BJ (cell line): ENCODE measurements around the gene EHD1. TPM values are rescaled to one million over a fixed set of nuclear protein-coding genes. Genes with fewer than 3 reads are reported as not detected.

Experiments
- CTCF ChIA-PET: fragments of 350-600 bp; formaldehyde crosslinking; extraction: SDS; loops from one replicate; lab custom pipeline; 2021; ENCODE audit warnings: antibody characterized with exemption, inconsistent platforms; lab: Yijun Ruan, JAX
- POLR2A ChIA-PET: fragments of 300-600 bp; sonication (Branson Sonifier 250); formaldehyde crosslinking; extraction: SDS; loops from one replicate; lab custom pipeline; 2021; ENCODE audit warnings: antibody characterized with exemption; lab: Charles Lee
- DNase-seq: peaks from one replicate; pipeline ENCODE4 v3.0.0-alpha.2; 2011; ENCODE audit warnings: low read depth
- H3K27me3 ChIP-seq: 2 replicates; pipeline ENCODE4 v1.6.0; 2011; ENCODE audit warnings: low read length; ENCODE audit not compliant: control insufficient read depth, insufficient read depth
- H3K36me3 ChIP-seq: 2 replicates; pipeline ENCODE4 v1.5.1; 2011; ENCODE audit warnings: low read length; ENCODE audit not compliant: control insufficient read depth, insufficient read depth
- H3K4me3 ChIP-seq: 2 replicates; pipeline ENCODE4 v1.5.1; 2011; ENCODE audit warnings: low read depth, mild to moderate bottlenecking, control low read depth, low read length
- polyA minus RNA-seq: library from RNA; depleted of rRNA, polyadenylated mRNA; stranded (reverse); fragments of >200 nt; gene quantifications from 2 replicates; pipeline ENCODE4 v1.2.3, GENCODE V29; 2011; rRNA and poly(A)+ RNA removed
- polyA plus RNA-seq: library from polyadenylated mRNA; depleted of rRNA; stranded (reverse); fragments of >200 nt; gene quantifications from 2 replicates; pipeline ENCODE4 v1.2.3, GENCODE V29; 2011; rRNA removed
- TF ChIP-seq, protein P1 (sequence below): IDR thresholded peaks from 2 replicates; pipeline ENCODE4 v1.5.1; 2011; ENCODE audit warnings: low read depth, mild to moderate bottlenecking, control low read depth, inconsistent platforms, low read length, moderate library complexity; ENCODE audit not compliant: insufficient read depth

Gene EHD1
- 95.3 and 191 TPM in 2 replicates for polyA plus RNA-seq
- 145 and 165 TPM in 2 replicates for polyA minus RNA-seq

DNA sequence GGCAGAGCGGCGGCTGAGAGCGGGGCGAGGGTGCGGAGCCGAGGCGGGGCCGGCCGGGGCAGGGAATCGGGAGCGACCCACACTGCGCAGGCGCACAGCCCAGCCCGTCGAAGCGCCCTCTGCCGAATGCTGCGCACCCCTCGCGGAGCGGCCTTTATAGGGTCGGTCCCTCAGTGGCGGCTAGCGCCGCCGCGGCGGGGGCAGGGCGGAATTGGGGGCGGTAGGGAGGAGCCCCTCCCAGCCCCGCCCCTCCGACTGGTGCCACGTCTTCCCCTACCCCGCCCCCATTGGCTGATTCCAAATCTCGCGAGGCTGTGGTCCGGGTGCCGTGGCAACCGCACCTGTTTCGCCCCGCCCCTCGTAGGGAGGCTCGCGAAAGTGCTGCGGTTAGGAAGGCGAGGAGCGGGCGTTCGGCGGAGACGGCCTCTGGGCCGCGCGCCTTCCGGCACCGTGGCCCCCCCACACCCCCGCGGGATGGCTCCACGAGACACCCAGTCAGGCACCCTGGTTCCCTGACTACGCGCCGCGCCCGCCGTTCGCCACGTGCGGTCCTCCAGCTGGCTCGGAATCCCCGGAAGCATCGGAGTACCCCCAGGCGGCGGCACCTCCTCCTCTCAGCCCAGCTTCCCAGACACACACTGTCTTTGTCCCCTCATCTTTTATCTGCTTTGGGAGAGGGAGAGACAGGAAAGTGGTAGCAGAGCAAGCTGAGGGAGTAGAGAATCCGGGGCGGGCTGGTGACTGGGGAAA is at the start of gene EHD1:
EHD1 (minus strand) TSS at position 128 of the 750 bp plus-strand sequence. CDS start 157 bp downstream, outside the sequence.
- H3K27me3 ChIP-seq: no peaks in the 10 kb centered on the region
- POLR2A ChIA-PET: interaction anchor here (0.6 kb wide), 3 partner anchors 15 to 41 kb away, joined by 3 to 5 read pairs (median 3); no protein-coding TSS in a partner anchor
- TF ChIP-seq, protein P1, sequence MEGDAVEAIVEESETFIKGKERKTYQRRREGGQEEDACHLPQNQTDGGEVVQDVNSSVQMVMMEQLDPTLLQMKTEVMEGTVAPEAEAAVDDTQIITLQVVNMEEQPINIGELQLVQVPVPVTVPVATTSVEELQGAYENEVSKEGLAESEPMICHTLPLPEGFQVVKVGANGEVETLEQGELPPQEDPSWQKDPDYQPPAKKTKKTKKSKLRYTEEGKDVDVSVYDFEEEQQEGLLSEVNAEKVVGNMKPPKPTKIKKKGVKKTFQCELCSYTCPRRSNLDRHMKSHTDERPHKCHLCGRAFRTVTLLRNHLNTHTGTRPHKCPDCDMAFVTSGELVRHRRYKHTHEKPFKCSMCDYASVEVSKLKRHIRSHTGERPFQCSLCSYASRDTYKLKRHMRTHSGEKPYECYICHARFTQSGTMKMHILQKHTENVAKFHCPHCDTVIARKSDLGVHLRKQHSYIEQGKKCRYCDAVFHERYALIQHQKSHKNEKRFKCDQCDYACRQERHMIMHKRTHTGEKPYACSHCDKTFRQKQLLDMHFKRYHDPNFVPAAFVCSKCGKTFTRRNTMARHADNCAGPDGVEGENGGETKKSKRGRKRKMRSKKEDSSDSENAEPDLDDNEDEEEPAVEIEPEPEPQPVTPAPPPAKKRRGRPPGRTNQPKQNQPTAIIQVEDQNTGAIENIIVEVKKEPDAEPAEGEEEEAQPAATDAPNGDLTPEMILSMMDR: peak; percentile 71
- peaks cover 9% of the 10 kb centered on the region for H3K36me3 ChIP-seq
- H3K4me3 ChIP-seq: peak within 1 kb of the TSS; percentile 77
- peak; percentile 77 for DNase-seq
- CTCF ChIA-PET: interaction anchor here (0.9 to 29.7 kb wide), 7 partner anchors 10 to 232 kb away, joined by 3 to 797 read pairs (median 4); partner anchors contain the start of genes ARL2 and CDC42BPG

DNA sequence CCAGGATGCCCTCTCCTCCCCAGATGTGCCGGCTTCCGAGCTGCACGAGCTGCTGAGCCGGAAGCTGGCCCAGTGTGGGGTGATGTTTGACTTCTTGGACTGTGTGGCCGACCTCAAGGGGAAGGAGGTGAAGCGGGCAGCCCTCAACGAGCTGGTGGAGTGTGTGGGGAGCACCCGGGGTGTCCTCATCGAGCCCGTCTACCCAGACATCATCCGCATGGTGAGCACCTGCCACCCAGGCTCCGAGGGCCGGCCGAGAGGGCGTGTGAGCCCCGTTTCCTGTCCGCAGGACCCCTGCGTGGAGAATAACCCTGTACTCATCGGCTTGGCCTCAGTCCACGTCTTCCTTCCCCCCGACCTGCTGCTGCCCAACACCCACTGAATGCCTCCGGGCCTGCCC is 48.3 kb upstream of the EHD1 start:
- Histone ChIP-seq H3K27me3 (no peaks in the 10 kb centered on the region), H3K4me3 (no peak overlapping the region), H3K36me3 (peaks cover 18% of the 10 kb centered on the region)
- ChIA-PET CTCF (no interaction called here), POLR2A (no interaction called here)
- no peak for DNase-seq
- TF ChIP-seq, protein P1: no peak

DNA sequence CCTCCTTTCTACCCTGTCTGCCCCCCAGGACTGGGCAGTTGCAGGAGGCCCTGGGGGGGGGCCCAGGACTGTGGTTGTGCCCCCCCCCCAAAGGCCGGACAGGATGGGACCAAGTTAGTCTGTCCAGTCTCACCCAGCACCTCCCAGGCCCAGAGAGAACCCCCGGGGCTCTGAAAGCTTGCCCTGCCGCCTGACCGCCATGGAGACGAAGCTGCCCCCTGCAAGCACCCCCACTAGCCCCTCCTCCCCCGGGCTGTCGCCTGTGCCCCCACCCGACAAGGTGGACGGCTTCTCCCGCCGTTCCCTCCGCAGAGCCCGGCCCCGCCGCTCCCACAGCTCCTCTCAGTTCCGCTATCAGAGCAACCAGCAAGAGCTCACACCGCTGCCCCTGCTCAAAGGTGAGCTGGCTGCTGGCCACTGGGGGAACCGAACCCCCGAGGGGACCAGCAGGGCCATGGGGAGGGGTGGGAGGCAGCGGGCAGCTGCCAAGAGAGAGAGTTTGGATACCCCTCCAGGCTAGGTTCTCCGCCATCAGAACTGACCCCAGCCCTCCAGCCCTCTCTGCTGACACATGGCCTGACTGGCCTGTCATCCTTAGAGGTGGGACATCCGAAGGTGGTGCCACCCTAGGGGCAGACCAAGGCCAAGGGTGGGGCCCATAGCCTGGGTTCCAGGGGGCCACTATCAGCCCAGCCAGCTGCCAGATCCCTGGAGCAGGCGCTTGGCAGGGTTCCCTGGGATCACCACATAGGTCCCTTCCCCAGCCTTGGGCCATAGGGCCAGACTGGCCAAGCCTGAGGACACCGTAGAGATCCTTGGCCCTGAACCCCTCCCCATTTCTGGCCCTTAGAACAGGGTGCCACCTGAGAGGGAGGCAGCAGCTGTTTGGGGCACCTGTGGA is 47.4 kb upstream of the EHD1 start:
- TF ChIP-seq, protein P1: no peak
- DNase-seq: no peak
- ChIA-PET POLR2A (no interaction called here), CTCF (interaction anchor here (1.1 to 1.4 kb wide), 2 partner anchors 31 to 88 kb away, joined by 4 to 5 read pairs; partner anchors contain the start of gene ARL2)
- Histone ChIP-seq H3K27me3 (no peaks in the 10 kb centered on the region), H3K4me3 (peak overlapping the region; percentile 80), H3K36me3 (peaks cover 13% of the 10 kb centered on the region)

DNA sequence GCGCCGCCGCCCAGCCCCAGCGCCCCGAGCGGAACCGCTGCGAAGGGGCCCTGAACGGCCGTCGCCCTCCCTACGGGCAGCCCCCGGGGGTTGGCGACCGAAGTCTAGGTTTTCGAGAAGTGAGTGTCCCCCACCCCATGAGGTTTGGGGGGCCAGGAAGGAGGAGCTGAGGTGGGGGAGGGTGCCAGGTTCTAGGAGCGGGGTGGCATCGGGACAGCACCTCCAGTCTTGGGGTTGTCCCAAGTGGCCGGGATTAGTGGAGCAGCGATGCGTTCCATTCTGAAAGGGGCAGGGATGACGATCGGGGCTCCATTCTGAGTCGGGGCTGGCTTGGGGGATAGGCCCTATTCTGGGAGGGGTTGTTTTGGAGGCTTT is 46.5 kb upstream of the EHD1 start:
- ChIA-PET CTCF (interaction anchor here (1.4 kb wide), 1 partner anchor 30 kb away, joined by 4 read pairs; no protein-coding TSS in a partner anchor), POLR2A (no interaction called here)
- DNase-seq: no peak
- Histone ChIP-seq H3K36me3 (peaks cover 7% of the 10 kb centered on the region), H3K4me3 (peak overlapping the region; percentile 80), H3K27me3 (no peaks in the 10 kb centered on the region)
- TF ChIP-seq, protein P1: no peak
